Esophagus squamous epithelium (tissue), 4 donors: ENCODE data around the gene KRT33B.

Experiments used
- CTCF ChIP-seq, 6 experiments: fragments of 450-650 bp in 4 of 6; fragments of 200-600 bp in 2 of 6; sonication (generic) in 2 of 6; IDR thresholded peaks; one replicate each; pipeline ENCODE4 v1.5.1; 2016 to 2019; ENCODE audit warnings: antibody characterized with exemption in 6 of 6, mild to moderate bottlenecking in 4 of 6, moderate library complexity in 4 of 6
- POLR2A ChIP-seq, 4 donors: fragments of 450-650 bp; IDR thresholded peaks; one replicate each; pipeline ENCODE4 v1.6.1; 2017; ENCODE audit warnings: antibody characterized with exemption in 4 of 4, mild to moderate bottlenecking in 4 of 4, moderate library complexity in 3 of 4

DNA sequence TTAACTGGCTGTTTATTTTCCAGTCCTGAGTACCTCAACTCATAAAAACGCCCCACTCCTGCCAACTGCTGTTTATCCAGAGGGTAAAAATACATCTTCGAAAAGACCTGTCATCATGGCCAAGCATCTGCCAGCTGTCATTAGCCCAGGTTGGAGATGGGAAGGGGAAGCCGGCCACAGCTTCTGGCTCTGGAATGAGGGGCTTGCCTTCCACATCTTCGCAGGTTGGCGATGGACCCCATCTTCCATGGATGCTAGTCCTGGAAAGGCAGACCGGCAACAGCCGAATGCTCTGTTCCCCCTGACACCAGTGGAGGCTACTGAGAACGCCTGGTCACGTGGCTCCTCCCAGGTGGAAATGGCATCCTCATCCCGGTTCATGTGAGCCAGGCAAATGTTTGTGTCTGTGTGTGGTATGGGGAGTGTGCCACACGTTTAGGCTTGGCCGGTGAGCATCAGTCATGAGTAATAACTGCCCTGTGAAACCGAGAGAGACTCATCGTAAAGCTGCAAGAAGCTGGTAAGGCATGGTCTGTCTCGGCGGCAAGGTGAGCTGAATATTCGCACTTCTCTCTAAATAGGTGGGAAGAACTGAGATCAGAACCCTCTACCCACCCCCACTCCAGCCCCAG is 53.7 kb downstream of the KRT33B start:
- TF ChIP-seq CTCF (IDR thresholded peaks at IDR 0.05) (no peak), POLR2A (IDR thresholded peaks at IDR 0.05) (no peak)
